WTC11 (cell line): ENCODE data around the gene AUH.

Experiments used
- CBFB ChIP-seq: sonication (generic); formaldehyde crosslinking; IDR thresholded peaks from 2 replicates; pipeline ENCODE4 v1.8.1; 2022; ENCODE audit warnings: mild to moderate bottlenecking, low read depth, missing genetic modification reagents
- CTCF ChIP-seq: fragments of 200-600 bp; IDR thresholded peaks from 2 replicates; pipeline ENCODE4 v1.8.0; 2022; ENCODE audit warnings: antibody characterized with exemption
- ESRRA ChIP-seq: sonication (generic); formaldehyde crosslinking; IDR thresholded peaks from 2 replicates; pipeline ENCODE4 v1.8.1; 2022; ENCODE audit warnings: mild to moderate bottlenecking, missing genetic modification reagents, borderline replicate concordance
- ETV6 ChIP-seq: sonication (generic); formaldehyde crosslinking; IDR thresholded peaks from 2 replicates; pipeline ENCODE4 v1.8.1; 2022; ENCODE audit warnings: mild to moderate bottlenecking, missing genetic modification reagents
- NR1H2 ChIP-seq: sonication (generic); formaldehyde crosslinking; IDR thresholded peaks from 2 replicates; pipeline ENCODE4 v1.9.0; 2021; ENCODE audit warnings: mild to moderate bottlenecking, moderate library complexity, missing genetic modification reagents
- TF ChIP-seq, protein P1 (sequence below): sonication (generic); formaldehyde crosslinking; IDR thresholded peaks from 2 replicates; pipeline ENCODE4 v1.8.1; 2023; ENCODE audit warnings: mild to moderate bottlenecking, moderate library complexity, missing genetic modification reagents

- TF ChIP-seq, protein P1, sequence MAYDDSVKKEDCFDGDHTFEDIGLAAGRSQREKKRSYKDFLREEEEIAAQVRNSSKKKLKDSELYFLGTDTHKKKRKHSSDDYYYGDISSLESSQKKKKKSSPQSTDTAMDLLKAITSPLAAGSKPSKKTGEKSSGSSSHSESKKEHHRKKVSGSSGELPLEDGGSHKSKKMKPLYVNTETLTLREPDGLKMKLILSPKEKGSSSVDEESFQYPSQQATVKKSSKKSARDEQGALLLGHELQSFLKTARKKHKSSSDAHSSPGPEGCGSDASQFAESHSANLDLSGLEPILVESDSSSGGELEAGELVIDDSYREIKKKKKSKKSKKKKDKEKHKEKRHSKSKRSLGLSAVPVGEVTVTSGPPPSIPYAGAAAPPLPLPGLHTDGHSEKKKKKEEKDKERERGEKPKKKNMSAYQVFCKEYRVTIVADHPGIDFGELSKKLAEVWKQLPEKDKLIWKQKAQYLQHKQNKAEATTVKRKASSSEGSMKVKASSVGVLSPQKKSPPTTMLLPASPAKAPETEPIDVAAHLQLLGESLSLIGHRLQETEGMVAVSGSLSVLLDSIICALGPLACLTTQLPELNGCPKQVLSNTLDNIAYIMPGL (CRISPR knock-in tag): no peak
- TF ChIP-seq ESRRA (no peak), ETV6 (CRISPR knock-in tag) (no peak), NR1H2 (CRISPR knock-in tag) (no peak), CTCF (no peak), CBFB (no peak)
Observed at GRCh38 chr9:91391818-91392217, 30.1 kb upstream of the AUH start.
